Activated CD4-positive, CD25-positive, alpha-beta regulatory T cell treated with anti-CD3 and anti-CD28 coated beads, Interleukin-2, amount 50 U/mL, for 16 hours (primary cell): ENCODE results near the gene TDRD12.
"Not testable (repeated sequence)": the region's sequence is repeated elsewhere in the genome, so short reads cannot be mapped to it uniquely, and the experiment has no call there.

Experiments used
- DNase-seq: peaks from one replicate; pipeline ENCODE4 v3.0.0-alpha.2; 2020; ENCODE audit warnings: low read depth, low spot score

The TDRD12 gene

GRCh38 chr19:32693151-32694108 lies 26.1 kb upstream of the TDRD12 start:
- DNase-seq = not testable (repeated sequence)

DNA sequence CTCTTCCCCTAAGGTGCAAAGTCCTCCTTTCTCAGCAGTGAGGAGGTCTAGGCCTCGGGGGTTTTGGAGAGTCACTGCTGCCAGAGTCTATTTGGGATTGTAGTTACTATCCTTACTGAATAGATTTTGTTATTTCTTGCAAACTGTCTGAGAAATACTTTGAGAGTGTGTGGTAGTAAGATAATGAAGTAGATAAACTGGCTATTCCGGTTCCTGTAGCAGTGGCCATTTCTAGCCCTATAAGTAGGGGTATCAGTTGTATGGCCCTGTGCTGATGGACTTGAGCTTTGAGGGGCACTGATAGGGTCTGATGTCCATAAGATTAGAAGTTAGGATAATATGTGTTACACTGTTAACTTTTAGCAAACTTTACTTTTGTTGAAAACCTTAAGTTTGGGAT lies 25.3 kb upstream of the TDRD12 start:
- DNase-seq = not testable (repeated sequence)

DNA sequence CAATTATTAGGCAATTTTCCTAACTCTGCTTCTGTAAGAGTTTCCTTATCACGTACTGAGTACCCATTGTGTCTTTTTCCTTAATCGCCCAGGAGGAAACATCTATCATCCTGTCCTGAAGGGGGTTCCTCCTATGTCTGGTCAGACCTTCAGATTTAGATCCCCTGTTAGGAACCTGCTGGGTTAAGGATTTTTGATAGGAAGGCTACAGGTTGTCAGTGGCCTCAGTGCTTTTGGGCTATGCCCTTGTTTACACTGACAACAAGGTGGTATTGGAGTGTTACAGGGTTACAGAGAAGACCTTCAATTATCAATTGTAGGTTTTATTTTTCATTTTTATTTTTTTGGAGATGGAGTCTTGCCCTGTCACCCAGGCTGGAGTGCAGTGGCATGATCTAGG lies 24.7 kb upstream of the TDRD12 start:
- DNase-seq = not testable (repeated sequence)

DNA sequence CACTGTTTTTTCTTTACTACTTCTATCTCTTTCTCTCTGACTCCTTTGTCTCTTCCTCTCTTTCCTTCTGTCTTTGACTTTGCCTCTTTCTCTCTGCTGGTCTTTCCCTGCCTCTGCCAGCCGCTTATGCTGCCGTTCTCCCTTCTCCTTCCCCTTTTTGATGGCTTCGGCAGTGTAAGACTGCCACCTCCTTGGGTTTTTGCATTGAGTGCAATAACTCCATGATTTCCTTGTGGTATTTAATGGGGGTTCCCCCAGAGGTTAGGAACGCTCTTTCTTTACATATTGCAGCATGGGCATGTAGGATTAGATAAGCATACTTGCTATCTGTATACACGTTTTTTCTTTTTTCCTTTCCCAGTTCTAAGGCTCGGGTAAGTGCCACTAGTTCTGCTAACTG lies 24.1 kb upstream of the TDRD12 start:
- not testable (repeated sequence) for DNase-seq

DNA sequence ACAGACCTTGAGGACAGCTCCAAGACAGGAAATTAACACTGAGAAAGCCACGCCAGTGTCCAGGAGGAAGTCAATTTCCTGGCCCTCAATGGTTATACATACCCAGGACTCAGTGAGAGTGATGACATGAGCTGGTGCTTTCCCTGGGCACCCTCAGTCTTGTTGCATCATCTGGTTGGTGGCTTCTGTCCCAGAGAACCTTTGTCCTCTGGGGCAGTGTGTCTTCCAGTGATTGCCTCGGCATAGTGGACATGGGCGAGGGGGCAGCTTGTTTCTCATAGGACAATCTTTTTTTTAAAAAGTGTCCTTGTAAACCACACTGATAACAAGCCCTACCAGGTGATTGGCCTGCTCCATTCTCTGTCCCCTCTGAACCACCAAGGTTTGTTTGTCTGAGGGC lies 22.8 kb upstream of the TDRD12 start:
- not testable (repeated sequence) for DNase-seq

- not testable (repeated sequence) for DNase-seq
These were observed 19.4 kb upstream of the TDRD12 start for GRCh38 chr19:32700129-32700528.

DNA sequence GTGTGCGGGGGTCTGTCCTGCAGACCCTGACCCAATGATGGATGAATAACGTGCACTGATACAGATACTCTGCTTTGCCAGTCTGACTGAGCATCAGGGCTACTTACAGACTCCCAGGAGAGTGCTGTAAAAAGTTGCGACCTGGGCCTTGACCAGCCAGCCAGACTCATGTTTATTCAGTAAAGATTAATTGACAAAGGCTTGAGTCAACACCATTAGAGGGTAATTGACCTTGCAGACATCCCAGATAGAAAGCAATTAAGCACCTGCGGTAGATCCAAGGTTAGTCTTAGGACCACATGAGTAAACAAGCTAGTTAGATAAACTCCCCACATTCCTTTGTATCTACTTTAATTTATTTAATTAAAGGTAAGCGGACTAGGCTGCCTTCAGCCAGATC lies 17.6 kb upstream of the TDRD12 start:
- DNase-seq = no peak

DNA sequence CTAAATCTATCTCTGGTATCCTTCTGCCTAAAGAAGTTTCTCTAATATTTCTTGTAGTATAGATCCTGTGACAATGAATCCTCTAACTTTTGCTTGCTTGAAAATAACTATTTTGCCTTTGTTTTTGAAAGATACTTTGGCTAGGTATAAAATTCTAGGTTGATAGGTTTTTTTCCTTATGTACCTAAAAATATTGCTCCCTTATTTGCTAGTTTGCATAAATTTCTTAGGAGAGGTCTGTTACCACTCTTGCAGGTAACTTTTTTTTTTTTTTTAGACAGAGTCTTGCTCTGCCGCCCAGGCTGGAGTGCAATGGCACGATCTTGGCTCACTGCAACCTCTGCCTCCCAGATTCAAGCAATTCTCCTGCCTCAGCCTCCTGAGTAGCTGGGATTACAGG lies 15.6 kb upstream of the TDRD12 start:
- DNase-seq = not testable (repeated sequence)

- no peak for DNase-seq
These were observed 11.1 kb upstream of the TDRD12 start for GRCh38 chr19:32708457-32708856.

GRCh38 chr19:32709032-32709431 lies 10.5 kb upstream of the TDRD12 start:
- no peak for DNase-seq

DNA sequence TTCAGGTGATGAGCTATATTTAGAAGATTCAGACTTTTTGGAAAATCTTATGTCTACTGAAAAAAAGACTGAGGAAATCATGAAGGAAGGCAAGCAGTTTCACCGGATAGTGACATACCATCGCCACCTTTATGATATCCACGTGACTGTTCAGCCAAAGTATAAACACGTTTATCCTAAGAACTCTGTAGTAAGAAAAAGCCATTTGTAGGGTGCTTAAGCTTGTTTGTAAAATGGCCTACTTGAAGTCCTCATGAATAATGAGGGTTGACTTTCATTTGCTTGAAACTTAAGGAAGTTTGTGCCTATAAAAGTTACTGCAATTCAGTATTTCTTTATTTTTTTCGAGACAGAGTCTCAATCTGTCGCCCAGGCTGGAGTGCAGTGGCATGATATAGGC lies 7.8 kb upstream of the TDRD12 start:
- DNase-seq = no peak

DNA sequence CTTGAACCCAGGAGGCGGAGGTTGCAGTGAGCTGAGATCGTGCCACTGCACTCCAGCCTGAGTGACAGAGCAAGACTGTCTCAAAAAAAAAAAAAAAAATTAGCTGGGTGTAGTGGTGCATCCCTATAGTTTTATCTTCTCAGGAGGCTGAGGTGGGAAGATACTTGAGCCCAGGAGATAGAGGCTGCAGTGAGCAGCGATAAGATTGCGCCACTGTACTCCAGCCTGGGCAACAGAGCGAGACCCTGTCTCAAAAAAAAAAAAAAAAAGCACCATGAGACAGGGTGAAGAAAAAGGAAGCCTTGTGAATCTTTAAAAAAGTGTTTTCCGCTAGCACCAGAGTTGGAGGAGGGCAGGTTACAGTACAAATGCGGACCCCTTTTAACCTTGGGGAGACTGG lies 3.4 kb upstream of the TDRD12 start:
- not testable (repeated sequence) for DNase-seq

GRCh38 chr19:32717496-32717895 lies 2.1 kb upstream of the TDRD12 start:
- no peak for DNase-seq

DNA sequence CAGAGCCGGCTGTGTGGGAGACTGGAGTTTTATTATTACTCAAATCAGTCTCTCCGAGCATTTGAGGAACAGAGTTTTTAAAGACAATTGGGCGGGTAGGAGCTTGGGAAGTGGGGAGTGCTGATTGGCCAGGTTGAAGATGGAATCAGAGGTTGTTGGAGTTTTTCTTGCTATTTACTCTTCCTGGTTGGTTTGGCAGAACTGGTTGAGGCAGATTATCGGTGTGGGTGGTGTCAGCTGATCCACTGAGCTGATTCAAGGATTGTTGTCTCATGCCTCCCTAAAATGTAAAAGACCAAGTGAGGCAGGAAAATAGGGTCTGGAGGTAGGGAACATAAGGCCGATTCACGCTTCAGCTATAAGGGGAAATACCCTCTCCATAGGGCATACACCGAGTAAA lies 1.3 kb upstream of the TDRD12 start:
- DNase-seq = no peak

DNA sequence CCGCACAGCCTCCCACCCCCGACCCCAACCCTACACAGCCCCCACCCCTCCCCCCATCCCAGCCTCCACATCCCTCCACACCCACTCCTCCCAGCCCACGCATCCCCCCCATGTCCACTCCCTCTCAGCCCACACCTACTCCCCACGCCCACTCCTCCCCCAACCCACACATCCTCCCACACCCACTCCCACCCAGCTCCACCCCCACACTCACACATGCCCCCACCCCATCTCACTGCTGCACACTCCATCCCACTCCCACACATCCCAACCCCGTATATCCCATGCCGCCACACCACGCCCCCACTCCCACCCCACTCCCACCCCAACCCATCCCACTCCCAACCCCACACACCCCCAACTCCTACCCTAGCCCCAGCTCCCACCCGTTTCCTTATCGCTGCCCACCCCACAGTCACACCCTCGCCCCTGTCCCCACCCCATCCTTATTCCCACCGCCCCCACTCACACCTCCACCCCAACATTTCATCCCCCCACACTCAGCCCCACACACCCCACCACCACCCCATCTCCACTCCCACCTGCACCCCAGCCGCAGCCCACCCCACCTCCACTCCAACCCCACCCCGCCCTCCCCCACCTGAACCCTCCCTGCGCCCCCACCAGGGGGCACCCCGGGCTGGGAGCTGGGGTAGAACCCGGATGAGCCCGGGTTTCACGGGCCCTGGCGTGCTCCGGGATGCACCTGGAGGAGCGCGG lies 809 bp downstream of the TDRD12 start:
- no peak for DNase-seq

- no peak for DNase-seq
These were observed 1.3 kb downstream of the TDRD12 start for GRCh38 chr19:32720936-32721250.

DNA sequence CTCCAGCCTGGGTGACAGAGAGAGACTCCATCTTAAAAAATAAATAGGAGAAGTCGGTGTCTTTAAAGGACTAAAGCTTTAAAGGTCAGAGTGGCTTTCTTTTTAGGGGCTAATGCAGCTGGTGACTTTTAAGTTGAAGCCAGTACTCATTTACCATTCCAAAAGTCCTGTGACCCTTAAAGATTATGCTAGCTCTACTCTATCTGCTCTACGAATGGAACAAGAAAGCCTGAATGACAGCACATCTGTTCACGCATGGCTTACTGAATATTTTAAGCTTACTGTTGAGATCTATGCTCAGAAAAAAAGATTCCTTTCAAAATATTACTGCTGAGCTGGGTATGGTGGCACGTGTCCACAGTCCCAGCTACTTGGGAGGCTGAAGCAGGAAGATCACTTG lies 16.4 kb downstream of the TDRD12 start:
- DNase-seq = no peak

- DNase-seq = no peak
These were observed 23.5 kb downstream of the TDRD12 start for GRCh38 chr19:32743021-32743420.

GRCh38 chr19:32743447-32743846 lies 23.9 kb downstream of the TDRD12 start:
- DNase-seq = no peak

GRCh38 chr19:32744555-32745325 lies 25.2 kb downstream of the TDRD12 start:
- no peak for DNase-seq

- not testable (repeated sequence) for DNase-seq
These were observed 26.2 kb downstream of the TDRD12 start for GRCh38 chr19:32745594-32746251.
